Measurements from ENCODE around the gene PPP1R3E.

PPP1R3E gene

GRCh38 chr14:23323838-23324454, 21.3 kb upstream of the PPP1R3E start:
- no peak for TF ChIP-seq MYC (IDR thresholded peaks at IDR 0.05; ENCODE audit: low read depth, low read length)
- TF ChIP-seq POLR2A (IDR thresholded peaks at IDR 0.05; ENCODE audit: extremely low read depth, insufficient read length) = no peak
- TF ChIP-seq, protein P1, sequence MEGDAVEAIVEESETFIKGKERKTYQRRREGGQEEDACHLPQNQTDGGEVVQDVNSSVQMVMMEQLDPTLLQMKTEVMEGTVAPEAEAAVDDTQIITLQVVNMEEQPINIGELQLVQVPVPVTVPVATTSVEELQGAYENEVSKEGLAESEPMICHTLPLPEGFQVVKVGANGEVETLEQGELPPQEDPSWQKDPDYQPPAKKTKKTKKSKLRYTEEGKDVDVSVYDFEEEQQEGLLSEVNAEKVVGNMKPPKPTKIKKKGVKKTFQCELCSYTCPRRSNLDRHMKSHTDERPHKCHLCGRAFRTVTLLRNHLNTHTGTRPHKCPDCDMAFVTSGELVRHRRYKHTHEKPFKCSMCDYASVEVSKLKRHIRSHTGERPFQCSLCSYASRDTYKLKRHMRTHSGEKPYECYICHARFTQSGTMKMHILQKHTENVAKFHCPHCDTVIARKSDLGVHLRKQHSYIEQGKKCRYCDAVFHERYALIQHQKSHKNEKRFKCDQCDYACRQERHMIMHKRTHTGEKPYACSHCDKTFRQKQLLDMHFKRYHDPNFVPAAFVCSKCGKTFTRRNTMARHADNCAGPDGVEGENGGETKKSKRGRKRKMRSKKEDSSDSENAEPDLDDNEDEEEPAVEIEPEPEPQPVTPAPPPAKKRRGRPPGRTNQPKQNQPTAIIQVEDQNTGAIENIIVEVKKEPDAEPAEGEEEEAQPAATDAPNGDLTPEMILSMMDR (IDR thresholded peaks at IDR 0.05; ENCODE audit: low read depth, low read length) = no peak
- TF ChIP-seq, protein P2, sequence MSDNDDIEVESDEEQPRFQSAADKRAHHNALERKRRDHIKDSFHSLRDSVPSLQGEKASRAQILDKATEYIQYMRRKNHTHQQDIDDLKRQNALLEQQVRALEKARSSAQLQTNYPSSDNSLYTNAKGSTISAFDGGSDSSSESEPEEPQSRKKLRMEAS (IDR thresholded peaks at IDR 0.05; ENCODE audit: low read depth, low read length) = no peak
- H3K4me3 ChIP-seq (ENCODE audit: low read depth, low read length) = no peak overlapping the region

DNA sequence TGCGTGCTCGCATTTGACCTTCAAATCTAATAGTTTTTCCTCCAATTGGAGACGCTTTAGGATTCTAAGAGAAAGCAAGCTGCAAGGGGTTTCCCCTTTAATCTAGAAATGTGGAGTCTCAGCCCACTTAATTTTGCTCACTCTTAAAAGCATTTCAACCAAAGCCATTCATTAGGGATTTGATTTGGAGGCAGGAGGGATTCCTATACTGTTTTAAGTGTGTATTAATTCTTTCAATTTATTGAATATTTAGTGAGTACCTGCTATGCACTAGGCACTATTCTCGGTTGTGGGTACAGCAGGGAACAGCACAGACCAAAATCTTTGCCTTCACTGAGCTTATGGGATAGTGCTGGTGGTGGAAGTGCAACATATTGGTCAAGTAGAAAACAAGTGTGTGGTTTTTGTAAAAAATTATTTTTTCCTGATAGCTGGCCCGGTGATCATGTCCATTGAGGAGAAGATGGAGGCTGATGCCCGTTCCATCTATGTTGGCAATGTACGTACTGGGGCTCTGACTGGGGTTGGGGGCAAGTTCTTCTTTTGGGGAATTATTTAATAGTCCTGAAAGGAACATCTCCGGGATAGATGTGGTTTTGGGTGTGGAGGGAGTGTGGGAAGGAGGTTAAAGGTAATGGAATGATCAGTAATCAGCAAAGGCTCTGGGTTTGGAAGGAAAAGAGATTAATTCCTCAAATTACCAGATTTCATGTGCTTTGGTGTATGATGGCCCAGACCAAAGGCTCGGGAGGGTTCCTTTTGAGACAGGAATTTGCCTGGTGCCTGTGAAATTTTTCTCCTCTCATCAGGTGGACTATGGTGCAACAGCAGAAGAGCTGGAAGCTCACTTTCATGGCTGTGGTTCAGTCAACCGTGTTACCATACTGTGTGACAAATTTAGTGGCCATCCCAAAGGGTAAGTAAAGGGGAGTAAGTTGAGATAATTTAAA, 20.2 kb upstream of the PPP1R3E start:
- peak overlapping the region; percentile 99 for H3K4me3 ChIP-seq (ENCODE audit: low read depth, low read length)
- no peak for DNase-seq (ENCODE audit: low read depth)
- TF ChIP-seq, protein P1 (IDR thresholded peaks at IDR 0.05; ENCODE audit: low read depth, low read length) = no peak
- no peak for TF ChIP-seq MYC (IDR thresholded peaks at IDR 0.05; ENCODE audit: low read depth, low read length)
- TF ChIP-seq POLR2A (IDR thresholded peaks at IDR 0.05; ENCODE audit: extremely low read depth, insufficient read length) = no peak
- TF ChIP-seq, protein P2 (IDR thresholded peaks at IDR 0.05; ENCODE audit: low read depth, low read length) = no peak

More at GRCh38 chr14:23323838-23324454, 21.3 kb upstream of the PPP1R3E start:
- DNase-seq (ENCODE audit: low read depth) = no peak

GRCh38 chr14:23321572-23322547, 19.2 kb upstream of the PPP1R3E start:
- peak; percentile 18 for TF ChIP-seq MYC (IDR thresholded peaks at IDR 0.05; ENCODE audit: low read depth, low read length)
- TF ChIP-seq, protein P1 (IDR thresholded peaks at IDR 0.05; ENCODE audit: low read depth, low read length) = no peak
- TF ChIP-seq, protein P2 (IDR thresholded peaks at IDR 0.05; ENCODE audit: low read depth, low read length) = no peak
- peak; percentile 60 for DNase-seq (ENCODE audit: low read depth)
- peak overlapping the region; percentile 99 for H3K4me3 ChIP-seq (ENCODE audit: low read depth, low read length)

GRCh38 chr14:23320584-23321571, 18.2 kb upstream of the PPP1R3E start, which contains the start of gene PABPN1:
TSS of gene PABPN1 (plus strand) at chr14:23321457. CDS start at chr14:23321470, 13 bp downstream.
- peak within 1 kb of the TSS; percentile 99 for H3K4me3 ChIP-seq (ENCODE audit: low read depth, low read length)
- TF ChIP-seq MYC (IDR thresholded peaks at IDR 0.05; ENCODE audit: low read depth, low read length) (peak; percentile 21; the same call in 1 of the 2 replicates), POLR2A (IDR thresholded peaks at IDR 0.05; ENCODE audit: extremely low read depth, insufficient read length) (peak; percentile 59)
- TF ChIP-seq, protein P2 (IDR thresholded peaks at IDR 0.05; ENCODE audit: low read depth, low read length) = peak; percentile 77
- TF ChIP-seq, protein P1 (IDR thresholded peaks at IDR 0.05; ENCODE audit: low read depth, low read length) = no peak

More at GRCh38 chr14:23320584-23321571, 18.2 kb upstream of the PPP1R3E start, which contains the start of gene PABPN1:
- DNase-seq (ENCODE audit: low read depth) = peak; percentile 99

Measured in NB4 (cell line).